ENCODE data around the gene DDAH1.

- TF ChIP-seq JUNB (IDR thresholded peaks at IDR 0.05; ENCODE audit: unreplicated experiment) (no peak), CREB1 (CRISPR knock-in tag; IDR thresholded peaks at IDR 0.05; ENCODE audit: low read depth) (no peak), CTCF (conservative IDR thresholded peaks at IDR 0.05; ENCODE audit: low read depth in 2 of 2) (no peak)
These were observed 121.2 kb downstream of the DDAH1 start for GRCh38 chr1:85343612-85344255.

Data from GM23338 (cell line).